ENCODE measurements around the gene SH2D4B. TPM values are rescaled to one million over a fixed set of nuclear protein-coding genes. Genes with fewer than 3 reads are reported as not detected.
A peak's percentile ranks its signal among the peaks of the same experiment; 100 is the strongest.

The SH2D4B gene
- polyA plus RNA-seq (ENCODE audit: insufficient read depth in 1 of 5, insufficient read length in 5 of 5, low replicate concordance in 1 of 5), result under 1 TPM; 0.13 to 0.22 (median 0.17) TPM
- long read RNA-seq, donor 1, result 0 reads
- long read RNA-seq, donor 2, result 0 reads
- long read RNA-seq, donor 3, result 0 reads
- long read RNA-seq, donor 4, result 0 reads
- long read RNA-seq, donor 5, result 0 reads
- long read RNA-seq, donor 6, result 0 reads
- long read RNA-seq, donor 7, result 0 reads
- long read RNA-seq, donor 8, result 0 reads

DNA sequence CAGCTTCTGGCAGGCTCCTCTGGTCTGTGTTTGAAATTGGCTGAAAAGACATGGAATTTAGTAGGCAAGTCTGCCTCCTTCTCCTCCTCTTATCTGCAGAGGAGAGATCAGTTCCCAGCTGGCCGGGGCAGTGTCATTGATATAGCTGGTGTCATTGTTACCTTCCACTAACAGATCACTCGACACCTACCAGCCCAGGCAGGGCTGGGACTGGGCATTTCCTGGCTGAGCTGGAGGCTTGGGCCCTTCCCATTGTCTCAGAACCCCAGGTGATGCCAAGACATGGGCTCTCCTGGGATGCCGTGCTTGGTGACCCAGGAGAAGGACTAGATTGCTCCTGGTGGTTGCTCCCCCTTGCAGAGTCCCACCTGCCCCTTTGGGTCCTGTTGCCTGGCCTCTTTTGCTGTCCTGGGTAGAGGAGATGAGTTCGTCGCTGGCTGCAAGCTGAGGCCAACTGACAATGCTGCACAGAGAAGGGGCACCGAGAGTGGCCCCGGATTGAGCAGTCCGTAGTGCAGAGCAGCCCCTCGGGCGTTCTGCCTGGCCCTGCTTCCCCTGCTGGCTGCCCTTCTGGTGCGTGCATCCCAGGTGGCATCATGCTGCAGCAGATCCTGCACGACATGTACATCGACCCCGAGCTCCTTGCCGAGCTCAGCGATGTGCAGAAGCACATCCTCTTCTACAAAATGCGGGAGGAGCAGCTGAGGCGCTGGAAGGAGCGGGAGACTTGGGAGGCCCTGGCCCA is at the start of gene SH2D4B:
Gene SH2D4B (plus strand): TSS at position 167 of the 745 bp plus-strand sequence. CDS start 430 bp downstream, at position 597.
- DNase-seq, result no peak

DNA sequence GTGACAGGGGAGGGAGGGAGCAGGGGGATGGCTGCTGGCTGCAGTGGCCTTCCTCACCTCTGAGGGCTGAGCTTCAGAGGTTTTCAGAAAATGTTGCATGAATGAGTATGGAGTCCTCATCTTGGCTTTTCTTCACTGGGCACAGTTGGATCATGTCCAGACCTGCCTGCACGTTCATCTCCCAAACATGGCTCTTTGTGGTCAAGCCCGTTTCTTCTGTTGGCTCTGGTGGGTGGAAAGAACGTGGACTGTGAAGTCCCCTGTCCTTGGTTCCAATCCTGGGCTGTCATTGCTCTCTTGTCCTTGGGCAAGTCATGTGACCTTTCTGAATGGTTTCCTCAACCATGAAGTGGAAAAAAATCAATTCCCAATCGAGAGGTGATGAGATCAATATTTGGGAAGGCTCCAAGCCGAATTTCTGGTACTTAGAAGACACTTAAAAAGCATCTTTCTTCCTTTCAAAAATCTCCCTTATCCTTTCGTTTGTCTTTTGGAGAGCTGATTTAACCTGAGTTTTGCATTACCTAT is 49.1 kb upstream of the SH2D4B start:
- DNase-seq, result no peak

DNA sequence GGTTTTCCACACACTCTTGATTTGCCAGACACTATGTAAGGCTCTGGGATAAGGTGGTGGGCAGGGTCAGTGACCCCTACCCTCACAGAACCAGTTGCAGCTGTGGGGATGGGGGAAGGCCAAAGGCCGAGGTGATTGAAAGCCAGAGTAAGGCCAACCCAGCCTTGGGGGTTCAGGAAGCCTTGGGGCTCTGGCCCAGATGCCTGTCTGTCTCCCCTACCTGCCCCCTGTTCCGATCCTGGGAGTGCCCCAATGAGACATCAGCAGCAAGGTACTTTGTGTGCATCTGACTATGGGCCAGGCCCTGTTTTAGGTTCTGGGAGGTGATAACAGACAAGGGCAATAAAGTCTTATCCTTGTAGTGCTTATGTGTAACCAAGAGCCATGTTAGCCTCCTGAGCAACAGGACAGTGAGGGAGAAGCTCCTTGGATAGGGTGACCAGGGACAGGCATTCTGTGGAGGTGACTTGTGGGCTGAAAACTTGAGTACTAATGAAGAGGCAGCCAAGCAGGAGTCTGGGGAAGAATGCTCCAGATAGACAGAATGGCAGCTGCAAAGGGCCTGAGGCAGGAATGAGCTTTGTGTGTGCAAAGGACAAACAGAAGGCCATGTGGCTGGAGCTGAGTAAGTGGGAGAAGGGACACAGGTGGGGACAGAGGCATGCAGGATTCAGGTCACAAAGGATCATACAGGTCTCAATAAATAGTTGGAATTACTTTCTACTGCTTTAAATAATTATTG is 48.2 kb upstream of the SH2D4B start:
- DNase-seq, result no peak

DNA sequence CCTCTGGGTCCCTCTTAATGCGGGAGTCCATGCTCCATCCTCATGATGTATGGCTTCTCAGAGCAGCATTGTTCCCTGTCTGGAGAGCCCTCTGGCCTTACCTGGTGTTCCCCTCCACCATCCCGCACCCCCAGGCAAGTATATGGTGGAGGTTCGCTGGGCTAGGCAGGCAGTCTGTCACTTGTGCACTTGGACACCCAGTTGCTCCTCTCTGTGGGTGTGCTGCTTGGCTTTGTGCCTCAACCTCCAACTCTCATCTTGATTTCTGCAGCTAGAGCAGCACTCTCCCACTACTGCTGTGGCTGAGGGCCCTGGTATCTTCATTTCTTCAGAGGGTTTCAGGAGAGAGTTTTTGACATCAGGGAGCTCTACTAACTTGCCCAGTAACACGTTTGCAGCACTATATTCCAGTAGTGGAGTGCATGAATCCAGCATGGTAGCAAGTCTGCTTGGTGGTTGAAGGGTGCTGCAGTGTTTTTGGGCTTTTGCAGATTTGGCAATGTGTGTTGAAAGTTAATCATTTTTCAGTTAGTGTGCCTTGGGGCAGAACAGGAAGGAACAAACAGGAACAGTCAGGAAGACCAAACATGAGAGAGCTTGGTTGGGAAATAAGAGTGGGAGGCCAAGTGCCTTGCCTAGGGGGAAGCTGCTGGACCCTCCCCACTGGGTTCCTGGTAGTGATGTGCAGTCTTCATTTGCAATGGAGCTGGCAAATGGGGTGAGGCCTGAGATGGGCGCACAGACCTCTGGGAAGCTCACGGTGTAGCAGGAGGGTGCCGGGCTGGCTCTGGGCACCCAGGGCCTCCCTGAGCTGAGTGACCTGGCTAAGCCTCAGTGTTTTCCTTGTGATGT is 46.2 kb upstream of the SH2D4B start:
- no peak for DNase-seq

DNA sequence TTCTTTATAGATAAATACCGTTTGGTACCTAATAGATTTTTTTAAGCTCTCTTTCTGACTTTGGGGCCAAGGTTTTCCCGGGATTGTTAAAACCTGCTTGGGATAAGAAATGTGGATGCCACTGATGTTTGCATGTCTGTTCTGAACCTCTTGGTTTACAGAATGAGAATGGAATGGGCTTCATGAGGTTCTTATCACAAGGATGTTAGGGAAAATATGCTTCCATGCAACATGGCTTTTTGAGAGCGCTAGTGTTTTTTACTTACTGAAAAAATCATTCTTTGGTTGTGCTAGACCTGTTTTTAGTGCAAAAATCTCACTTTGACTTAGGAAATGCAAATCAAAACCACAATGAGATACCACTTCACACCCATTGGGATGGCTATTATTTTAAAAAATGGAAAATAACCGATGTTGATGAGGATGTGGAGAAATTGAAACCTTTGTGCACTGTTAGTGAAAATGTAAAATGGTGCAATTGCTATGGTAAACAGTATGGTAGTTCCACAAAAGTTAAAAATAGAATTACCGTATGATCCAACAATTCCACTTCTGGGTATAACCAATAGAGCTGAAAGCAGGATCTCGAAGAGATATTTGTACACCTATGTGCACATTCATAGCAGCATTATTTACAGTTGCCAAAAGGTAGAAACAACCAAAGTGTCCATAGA is 44.7 kb upstream of the SH2D4B start:
- DNase-seq, result no peak

DNA sequence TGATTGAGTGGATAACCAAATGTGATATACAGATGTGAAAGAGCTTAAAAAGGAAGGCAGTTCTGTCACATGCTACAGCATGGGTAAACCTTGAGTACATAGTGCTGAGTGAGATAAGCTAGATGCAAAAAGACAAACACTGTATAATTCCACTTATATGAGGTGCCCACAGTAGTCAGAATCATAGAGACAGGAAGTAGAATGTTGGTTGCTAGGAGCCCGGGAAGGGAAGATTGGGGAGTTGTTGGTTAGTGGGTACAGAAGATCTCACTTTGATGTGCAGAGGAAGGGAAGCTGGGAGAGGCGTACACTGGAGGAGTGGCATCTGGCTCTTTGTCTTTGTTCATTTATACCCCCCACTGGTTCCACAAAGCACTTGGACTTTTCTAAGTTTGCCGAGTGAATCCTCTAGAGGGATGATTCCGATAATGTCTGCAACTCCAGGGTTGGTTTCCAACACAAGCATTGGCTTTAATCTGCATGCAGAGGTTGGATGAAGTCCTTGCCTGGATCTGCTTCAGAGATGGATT is 44.1 kb upstream of the SH2D4B start:
- DNase-seq, result no peak

DNA sequence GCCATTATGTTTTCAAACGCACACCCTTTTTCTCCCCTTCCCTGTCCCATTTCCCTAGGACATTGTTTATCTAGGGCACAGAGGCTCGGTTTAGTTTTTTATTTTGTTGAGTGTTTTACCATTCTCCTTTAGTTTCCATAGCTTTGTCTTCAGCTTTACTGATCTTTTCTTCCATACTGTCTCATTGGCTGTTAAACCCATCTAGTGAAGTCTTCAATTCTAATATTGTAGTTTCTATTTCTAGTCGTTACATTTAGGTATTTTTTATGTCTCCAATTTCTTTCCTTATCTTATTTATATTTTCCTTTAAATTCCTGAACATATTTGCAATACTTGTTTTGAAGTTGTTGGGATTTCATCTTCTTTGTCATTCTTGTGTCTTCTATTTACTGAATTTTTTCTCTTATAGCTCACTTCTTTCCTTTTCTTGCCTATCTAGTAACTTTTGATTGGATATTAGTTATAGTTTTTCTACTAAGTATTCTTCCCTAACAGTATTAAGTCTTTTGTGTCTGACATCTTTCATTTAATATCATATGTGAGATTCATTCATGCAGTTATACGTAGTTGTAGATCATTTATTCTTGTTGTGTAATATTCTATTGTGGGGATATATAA is 41.0 kb upstream of the SH2D4B start:
- DNase-seq, result no peak

DNA sequence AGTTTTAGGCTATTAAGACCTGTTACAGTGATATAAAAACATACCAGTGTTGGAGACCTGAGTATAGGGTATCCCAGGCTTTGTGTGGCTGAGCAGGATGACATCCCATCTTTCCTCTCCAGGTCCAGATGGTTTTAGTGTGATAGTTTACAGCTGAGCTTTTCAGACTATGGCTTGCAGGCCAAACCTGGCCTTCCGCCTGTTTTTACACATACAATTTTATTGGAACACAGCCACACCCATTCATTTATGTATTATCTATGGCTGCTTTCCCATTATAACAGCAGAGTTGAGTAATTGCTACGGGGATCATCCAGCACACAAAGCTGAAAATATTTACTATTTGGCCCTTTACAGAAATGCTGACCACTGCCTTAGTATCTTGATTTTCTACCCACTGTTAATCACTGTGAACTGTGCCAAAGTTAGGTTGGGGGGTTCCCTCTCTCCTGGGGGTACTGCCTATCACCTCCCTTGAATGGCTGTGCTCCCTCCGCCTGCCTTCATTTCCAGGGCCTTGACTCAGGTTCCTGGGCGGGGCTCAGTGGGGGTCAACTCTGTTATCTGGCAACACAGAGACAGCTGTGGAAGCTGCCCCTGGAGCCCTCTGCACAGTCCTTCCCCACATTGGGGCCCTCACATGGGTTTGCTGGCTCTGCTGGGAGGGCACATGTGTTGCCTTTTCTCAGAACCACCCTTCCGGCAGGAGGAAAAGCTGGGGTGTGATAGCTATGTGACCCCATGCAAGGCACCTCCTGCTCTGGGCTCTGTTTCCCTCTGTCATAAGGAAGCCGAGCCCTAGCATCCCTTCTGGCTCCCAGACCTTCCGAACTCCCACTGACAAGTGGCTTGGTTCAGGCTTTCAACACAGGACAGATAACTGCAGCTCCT is 40.3 kb upstream of the SH2D4B start:
- peak; percentile 75 to 78 for DNase-seq

DNA sequence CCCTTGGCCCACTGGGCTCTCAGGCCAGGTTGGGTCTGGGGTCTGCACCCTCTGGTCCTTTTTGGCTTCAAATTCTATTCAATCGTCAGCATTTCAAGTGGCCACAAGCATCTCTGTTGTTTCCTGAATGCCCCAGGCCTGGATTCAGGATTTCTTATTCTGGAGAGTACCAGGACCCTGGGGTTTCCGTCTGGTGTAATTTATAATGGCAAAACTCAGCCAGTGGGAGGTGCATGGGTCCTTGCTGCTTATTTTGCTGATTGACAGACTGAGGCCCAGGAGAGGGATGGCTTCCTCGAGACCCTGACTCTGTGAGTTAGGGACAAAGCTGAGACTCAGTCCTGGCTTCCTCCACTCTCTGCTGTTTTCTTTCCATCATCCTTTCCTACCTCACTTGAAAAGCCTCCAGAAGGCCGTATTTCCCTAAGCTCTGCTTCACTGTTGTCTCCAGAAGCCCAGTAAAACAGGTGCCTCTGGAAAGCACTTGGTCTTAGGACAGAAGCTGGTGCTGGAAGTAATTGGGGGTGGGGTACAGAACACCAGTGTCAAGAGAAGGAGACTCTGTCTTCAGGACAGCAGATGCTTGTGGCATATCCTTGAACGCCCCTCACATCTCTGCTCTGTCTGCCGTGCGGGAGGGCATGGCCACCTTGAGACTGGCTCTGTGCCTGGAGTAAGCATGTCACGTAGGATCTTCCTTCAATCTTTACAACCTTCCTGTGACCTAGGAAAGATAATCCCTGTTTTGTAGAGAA is 39.4 kb upstream of the SH2D4B start:
- no peak for DNase-seq

DNA sequence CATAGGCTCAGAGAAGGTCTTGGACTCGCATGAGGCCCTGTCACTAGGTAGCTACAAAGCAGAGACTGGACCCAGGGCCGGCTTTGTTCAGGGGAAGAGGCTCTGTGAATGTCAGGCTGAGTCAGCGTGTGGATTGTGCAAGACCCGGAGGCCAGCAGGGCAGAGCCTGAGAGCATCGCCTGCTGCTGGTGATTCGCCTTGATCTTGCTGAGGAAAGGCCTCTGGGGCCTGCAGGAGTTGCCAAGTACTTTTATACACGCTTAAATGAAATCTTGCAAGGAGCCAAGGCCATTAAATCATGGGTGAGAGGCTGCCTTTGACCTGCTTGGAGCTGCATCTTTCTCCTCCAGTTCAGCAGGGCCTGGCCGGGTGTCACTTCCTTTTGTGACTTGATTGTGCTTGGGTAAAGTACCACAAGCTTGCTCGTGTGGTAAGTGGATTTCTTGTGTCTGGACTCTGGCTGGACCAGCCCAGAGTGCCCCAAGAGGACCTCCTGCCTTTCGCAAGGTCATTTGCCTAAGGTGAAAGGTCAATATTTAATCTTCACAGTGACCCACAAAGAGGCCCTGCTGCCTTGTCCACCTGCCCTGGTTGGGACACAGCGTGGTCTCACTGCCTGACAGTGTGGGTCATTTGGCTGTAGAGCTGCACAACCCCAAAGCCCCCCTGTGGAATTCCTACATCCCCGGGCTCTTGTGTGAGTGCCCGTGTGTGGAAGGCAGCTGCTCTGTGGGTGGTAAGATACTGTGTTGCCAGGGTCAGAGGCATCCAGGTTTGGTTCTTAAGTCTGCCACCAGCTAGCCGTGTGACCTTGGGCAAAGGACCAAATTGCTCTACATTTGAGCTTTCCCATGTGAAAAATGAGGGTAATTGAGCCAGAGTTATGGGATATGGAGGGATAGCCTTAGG is 38.6 kb upstream of the SH2D4B start:
- DNase-seq, result peak; percentile 84 to 85

DNA sequence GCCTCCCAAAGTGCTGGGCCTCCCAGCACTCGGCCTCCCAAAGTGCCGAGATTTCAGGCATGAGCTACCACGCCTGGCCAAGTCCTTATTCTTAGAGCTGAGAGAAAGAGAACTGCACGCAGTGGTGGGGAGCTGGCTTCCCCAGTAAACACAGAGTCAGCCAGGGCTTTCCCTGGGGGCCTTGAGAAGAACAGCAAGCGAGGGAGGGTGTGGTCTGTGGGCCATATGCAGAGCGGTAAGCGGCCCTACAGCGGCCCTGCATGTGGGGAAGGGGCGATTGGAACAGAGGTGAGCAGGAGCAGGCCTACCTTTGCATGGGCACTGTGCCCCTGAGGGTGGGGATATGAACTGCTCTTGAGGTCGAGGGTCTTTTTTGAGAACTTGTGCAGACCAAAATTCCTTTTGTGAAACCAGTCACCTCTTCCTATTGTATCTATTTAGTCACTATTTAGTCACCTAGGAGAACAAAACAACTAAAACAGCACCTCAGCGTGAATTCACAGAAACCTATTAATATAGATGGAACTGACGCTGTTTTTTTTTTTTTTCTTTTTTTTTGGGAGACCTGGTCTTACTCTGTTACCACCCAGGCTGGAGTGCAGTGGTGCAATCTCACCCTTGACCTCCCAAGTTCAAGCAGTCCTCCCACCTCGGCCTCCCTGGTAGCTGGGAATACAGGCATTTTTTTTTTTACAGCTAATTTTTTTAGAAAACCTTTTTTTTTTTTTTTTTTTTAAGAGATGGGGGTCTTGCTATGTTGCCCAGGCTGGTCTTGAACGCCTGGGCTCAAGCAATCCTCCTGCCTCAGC is 36.9 kb upstream of the SH2D4B start:
- DNase-seq, result no peak

DNA sequence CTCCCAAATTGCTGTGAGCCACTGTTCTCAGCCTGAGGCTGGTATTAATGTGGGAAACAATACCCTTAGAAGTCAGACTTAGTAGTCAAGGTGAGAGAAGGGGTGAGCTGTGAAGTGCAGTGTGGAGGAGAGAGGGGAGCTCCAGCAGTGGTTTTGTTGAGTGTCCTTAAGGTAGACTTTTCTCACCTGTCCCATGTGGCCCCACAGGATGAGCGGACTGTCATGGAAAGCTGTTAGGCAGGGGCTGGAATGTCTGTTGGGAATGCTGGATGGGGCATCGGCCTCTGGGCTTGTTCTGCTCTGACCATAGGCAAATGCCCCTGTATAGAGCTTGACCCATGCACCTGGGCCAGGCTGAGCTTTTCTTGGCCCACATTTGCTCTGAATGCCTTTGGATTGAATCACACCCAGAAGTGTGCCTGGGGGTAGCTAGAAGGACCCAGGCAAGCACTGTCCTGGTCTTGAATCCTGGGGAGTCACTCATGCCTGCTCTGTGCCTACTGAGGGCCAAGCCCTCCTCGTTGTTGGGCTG is 36.3 kb upstream of the SH2D4B start:
- no peak for DNase-seq

DNA sequence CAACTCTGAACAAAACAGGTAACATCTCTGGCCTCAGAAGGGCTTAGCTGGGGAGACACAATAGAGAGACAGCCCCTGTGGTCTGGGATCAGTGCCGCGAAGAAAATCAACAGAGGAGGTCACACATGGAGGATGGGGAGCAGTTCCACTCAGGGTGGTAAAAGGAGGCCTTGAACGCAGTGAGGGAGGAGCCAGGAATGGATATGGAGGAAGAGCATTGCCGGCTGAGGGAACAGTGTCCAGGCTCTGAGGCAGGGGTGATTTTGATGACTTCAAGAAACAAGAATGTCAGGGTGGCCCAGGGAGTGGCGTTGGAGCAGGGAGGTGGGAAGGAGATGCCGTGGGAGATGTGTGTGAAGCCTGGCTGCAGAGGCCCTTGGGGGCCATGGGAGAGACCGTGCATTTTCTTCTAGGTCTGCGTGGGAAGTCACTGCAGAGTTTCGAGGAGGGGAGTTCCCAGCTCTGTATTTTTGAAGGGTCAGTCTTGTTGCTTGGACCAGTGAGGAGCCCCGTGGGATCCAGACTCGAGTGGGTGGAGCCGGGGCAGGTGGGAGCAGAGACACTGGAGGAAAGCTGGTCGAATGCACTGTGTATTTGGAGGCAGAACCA is 35.7 kb upstream of the SH2D4B start:
- DNase-seq, result no peak

DNA sequence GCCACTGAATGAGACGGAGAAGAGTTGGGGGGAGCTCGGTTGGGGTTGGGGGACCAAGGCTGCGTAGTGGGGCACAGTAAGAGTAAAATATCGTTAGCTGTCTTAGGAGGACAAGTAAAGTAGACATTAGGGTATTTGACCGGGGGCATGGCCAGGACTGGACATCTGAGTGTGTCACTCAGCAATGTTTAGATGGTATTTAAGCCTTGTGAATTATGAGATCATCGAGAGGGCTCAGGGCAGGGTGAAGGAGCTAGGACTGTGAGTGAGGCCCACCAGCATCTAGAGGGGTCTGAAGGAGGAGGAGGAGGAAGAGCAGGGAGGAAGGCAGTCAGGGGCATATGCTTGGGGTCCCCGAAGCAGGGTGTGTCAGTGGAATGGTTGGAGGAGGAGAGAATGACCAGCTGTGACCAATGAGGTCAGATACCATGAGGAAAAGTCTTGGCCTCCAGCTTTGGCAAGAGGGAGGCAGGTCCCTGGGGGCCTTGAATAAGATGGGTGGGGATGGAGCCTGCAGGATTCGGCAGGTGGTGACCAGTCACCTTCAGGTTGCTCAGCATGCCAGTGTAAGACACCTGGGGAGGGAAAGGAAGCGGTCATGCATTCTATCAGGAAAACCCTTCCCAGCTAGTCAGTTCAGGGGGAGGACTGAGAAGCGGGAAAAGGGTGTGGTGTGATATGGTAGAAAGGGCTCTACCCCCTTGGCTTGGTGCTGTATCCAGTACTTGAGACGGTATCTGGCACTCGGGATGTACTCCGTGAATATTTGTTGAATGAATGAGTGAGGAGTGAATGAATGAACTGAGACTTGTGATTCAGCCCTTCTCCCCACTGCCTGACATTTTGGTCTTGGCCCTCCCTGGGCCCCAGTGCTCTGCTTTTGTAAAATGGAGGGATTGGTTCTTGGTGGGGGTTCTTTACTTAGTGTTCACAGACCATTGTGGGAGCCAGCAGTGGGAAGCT is 34.8 kb upstream of the SH2D4B start:
- no peak for DNase-seq

Measured in right lung (tissue), 10 donors.